PFSK-1 (cell line): ENCODE data around the gene EHMT2.

Source experiments
- POLR2AphosphoS5 ChIP-seq: IDR thresholded peaks from 2 replicates; pipeline ENCODE4 v1.6.1; 2012; ENCODE audit warnings: low read depth, mild to moderate bottlenecking, control low read depth, low read length, moderate library complexity
- TAF1 ChIP-seq: IDR thresholded peaks from 2 replicates; pipeline ENCODE4 v1.6.1; 2012; ENCODE audit warnings: low read length, control low read depth, borderline replicate concordance; ENCODE audit not compliant: insufficient read depth

DNA sequence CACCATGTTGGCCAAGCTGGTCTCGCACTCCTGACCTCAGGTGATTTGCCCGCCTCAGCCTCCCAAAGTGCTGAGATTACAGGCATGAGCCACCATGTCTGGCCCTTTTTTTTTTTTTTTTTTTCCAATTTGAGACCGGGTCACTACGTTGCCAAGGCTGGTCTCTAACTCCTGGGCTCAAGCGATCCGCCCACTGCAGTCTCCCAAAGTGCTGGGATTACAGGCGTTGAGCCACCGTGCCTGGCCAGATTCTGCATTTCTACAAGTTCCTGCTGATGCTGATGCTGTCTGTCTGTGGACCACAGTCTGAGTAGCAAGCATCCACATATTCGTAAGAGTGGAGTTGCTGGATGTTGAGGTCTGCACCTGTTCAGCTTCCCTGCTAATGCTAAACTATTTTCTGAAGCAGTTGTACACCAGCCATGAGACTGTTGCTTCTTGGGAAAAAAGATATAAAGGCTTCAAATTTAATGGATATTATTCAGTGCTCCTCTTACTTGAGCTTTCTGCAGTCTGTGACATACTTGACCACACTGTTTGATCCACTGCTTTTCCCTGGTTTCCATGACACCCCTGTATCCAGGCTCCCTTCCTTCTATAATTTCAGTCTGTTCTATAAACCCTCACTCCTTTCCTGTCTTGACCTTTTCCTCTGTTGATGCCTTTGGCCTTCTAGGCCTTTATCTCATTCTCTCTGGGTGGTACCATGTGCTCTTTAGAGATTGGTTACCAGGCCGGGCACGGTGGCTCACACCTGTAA lies 14.5 kb upstream of the EHMT2 start:
- no peak for TF ChIP-seq POLR2AphosphoS5
- no peak for TF ChIP-seq TAF1
